Activated T-helper 2 cell treated with anti-CD3 and anti-CD28 coated beads, Interferon-gamma antibody, Interleukin-2, Interleukin-4, amounts not matched to agents 10 μg/mL and 5 μg/mL and 100 μg/mL, durations not matched to agents 14 hours and 24 hours and 36 hours (primary cell): ENCODE measurements around the gene PPME1. TPM values are rescaled to one million over a fixed set of nuclear protein-coding genes. Genes with fewer than 3 reads are reported as not detected.
A peak's percentile ranks its signal among the peaks of the same experiment; 100 is the strongest.
"Not testable (repeated sequence)": the region's sequence is repeated elsewhere in the genome, so short reads cannot be mapped to it uniquely, and the experiment has no call there.

Experiments used
- DNase-seq: peaks from one replicate; pipeline ENCODE4 v3.0.0; 2021; ENCODE audit warnings: low spot score
- H3K27ac Mint-ChIP-seq: one replicate; pipeline ENCODE4 v1.8.0; 2021; ENCODE audit warnings: mixed read lengths
- H3K27me3 Mint-ChIP-seq: one replicate; pipeline ENCODE4 v1.8.0; 2021; ENCODE audit warnings: low read depth, mixed read lengths
- H3K36me3 Mint-ChIP-seq: one replicate; pipeline ENCODE4 v1.8.0; 2021; ENCODE audit warnings: low read depth, mixed read lengths
- H3K4me1 Mint-ChIP-seq: one replicate; pipeline ENCODE4 v1.8.0; 2021; ENCODE audit warnings: low read depth, mixed read lengths
- H3K4me3 Mint-ChIP-seq: one replicate; pipeline ENCODE4 v1.8.0; 2021; ENCODE audit warnings: low read depth, mild to moderate bottlenecking, moderate library complexity, mixed read lengths
- H3K9me3 Mint-ChIP-seq: one replicate; pipeline ENCODE4 v1.8.0; 2021; ENCODE audit warnings: mixed read lengths
- intact Hi-C: fragments of 100-400 bp; cut with micrococcal nuclease; formaldehyde crosslinking; loops from one replicate; pipeline ENCODE4 v1.15.1; 2023
- total RNA-seq: library from RNA; stranded (reverse); gene quantifications from 2 replicates; pipeline ENCODE4 v1.2.3, GENCODE V29; 2022

PPME1 gene
- total RNA-seq = 67.1 and 67.5 TPM in 2 replicates

GRCh38 chr11:74170694-74171629 is at the start of gene PPME1, which contains the start of gene C2CD3:
PPME1 (plus strand) TSS chr11:74171289; CDS start chr11:74171422, 133 bp downstream.
C2CD3 (minus strand) TSS chr11:74171002; CDS start chr11:74170792, 210 bp downstream.
- Mint-ChIP-seq H3K4me1 (peaks cover 13% of the 10 kb centered on the region), H3K9me3 (no peaks in the 10 kb centered on the region), H3K36me3 (peaks cover 23% of the 10 kb centered on the region), H3K4me3 (no peak within 1 kb of the TSS), H3K27ac (no peak within 1 kb of the TSS), H3K27me3 (no peaks in the 10 kb centered on the region)
- intact Hi-C loops = loop anchor here (1.0 to 5.0 kb wide), 8 partner anchors 34 to 384 kb away; partner anchors contain the start of genes COA4, LIPT2, MRPL48 and PAAF1
- DNase-seq = peak; percentile 99

- H3K36me3 Mint-ChIP-seq = peaks cover 30% of the 10 kb centered on the region
- H3K4me3 Mint-ChIP-seq = no peak overlapping the region
- no peaks in the 10 kb centered on the region for H3K27me3 Mint-ChIP-seq
- no peaks in the 10 kb centered on the region for H3K4me1 Mint-ChIP-seq
- H3K9me3 Mint-ChIP-seq = no peaks in the 10 kb centered on the region
- no peak overlapping the region for H3K27ac Mint-ChIP-seq
- intact Hi-C loops = no loop called here
- no peak for DNase-seq
Measured at GRCh38 chr11:74121804-74122203, 49.3 kb upstream of the PPME1 start.

DNA sequence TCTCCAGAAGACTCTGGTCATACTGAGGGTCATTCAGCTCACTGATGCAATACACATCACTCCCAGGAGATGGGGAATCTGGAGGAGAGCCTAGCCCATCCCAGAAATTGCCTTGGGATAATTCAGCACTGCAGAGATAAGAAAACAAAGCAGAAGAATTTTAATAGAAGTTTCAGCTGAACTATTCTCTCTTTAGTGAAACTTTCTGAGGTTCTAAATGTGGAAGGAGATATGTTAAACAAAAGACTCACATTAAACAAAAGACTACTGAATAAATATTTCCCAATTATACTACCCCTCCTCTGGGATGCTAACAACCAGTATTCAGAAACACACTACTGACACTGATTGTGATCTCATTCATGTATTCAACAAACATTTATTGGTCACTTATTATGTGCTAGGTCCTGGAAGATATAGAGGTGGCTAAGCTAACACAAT is 48.1 kb upstream of the PPME1 start:
- intact Hi-C loops = no loop called here
- H3K27me3 Mint-ChIP-seq = no peaks in the 10 kb centered on the region
- no peaks in the 10 kb centered on the region for H3K4me1 Mint-ChIP-seq

DNA sequence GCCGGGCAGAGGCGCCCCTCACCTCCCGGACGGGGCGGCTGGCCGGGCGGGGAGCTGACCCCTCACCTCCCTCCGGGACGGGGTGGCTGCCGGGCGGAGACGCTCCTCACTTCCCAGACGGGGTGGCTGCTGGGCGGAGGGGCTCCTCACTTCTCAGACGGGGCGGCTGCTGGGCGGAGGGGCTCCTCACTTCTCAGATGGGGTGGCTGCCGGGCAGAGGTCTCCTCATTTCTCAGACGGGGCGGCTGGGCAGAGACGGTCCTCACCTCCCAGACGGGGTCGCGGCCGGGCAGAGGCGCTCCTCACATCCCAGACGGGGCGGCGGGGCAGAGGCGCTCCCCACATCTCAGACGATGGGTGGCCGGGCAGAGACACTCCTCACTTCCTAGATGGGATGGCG is 42.0 kb upstream of the PPME1 start:
- peaks cover 31% of the 10 kb centered on the region for H3K36me3 Mint-ChIP-seq
- H3K27me3 Mint-ChIP-seq, H3K4me3 Mint-ChIP-seq, DNase-seq, intact Hi-C loops, H3K9me3 Mint-ChIP-seq, H3K27ac Mint-ChIP-seq, H3K4me1 Mint-ChIP-seq: not testable (repeated sequence)

More for the DNA sequence above, 48.1 kb upstream of the PPME1 start:
- H3K9me3 Mint-ChIP-seq = no peaks in the 10 kb centered on the region
- no peak overlapping the region for H3K27ac Mint-ChIP-seq
- peaks cover 22% of the 10 kb centered on the region for H3K36me3 Mint-ChIP-seq
- no peak for DNase-seq
- H3K4me3 Mint-ChIP-seq = no peak overlapping the region

DNA sequence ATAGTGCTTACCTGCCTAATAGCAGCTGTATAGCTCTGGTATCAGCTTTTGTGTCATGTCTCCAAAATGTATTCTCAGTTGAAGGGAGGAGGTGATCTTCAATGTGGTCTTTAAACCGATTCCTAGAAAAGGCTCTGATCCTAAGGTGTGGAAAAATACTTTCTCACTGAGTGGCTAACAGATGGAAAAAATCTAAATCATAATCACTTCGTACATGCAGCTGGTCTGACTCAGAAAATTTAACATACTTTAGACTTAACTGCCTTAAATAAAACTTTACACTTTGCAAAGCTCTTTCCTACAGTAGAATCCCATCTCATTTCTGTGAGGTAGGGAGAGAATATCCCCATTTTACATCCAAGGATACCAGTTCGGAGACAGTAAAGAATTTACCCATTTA is 38.3 kb upstream of the PPME1 start:
- Mint-ChIP-seq H3K4me1 (no peaks in the 10 kb centered on the region), H3K4me3 (no peak overlapping the region), H3K9me3 (no peaks in the 10 kb centered on the region), H3K27me3 (no peaks in the 10 kb centered on the region), H3K27ac (no peak overlapping the region), H3K36me3 (peaks cover 47% of the 10 kb centered on the region)
- DNase-seq = no peak
- intact Hi-C loops = no loop called here

- Mint-ChIP-seq H3K36me3 (peaks cover 53% of the 10 kb centered on the region), H3K27me3 (no peaks in the 10 kb centered on the region), H3K4me1 (no peaks in the 10 kb centered on the region), H3K9me3 (no peaks in the 10 kb centered on the region), H3K27ac (no peak overlapping the region), H3K4me3 (no peak overlapping the region)
- no peak for DNase-seq
- intact Hi-C loops = no loop called here
Measured at GRCh38 chr11:74133436-74133835, 37.7 kb upstream of the PPME1 start.

GRCh38 chr11:74134661-74135060 is 36.4 kb upstream of the PPME1 start:
- Mint-ChIP-seq H3K36me3 (peaks cover 55% of the 10 kb centered on the region), H3K4me3 (no peak overlapping the region), H3K4me1 (no peaks in the 10 kb centered on the region), H3K27me3 (no peaks in the 10 kb centered on the region), H3K27ac (no peak overlapping the region), H3K9me3 (no peaks in the 10 kb centered on the region)
- intact Hi-C loops = no loop called here
- no peak for DNase-seq

- DNase-seq = no peak
- Mint-ChIP-seq H3K4me3 (no peak overlapping the region), H3K9me3 (no peaks in the 10 kb centered on the region), H3K27me3 (no peaks in the 10 kb centered on the region), H3K4me1 (no peaks in the 10 kb centered on the region), H3K27ac (no peak overlapping the region), H3K36me3 (peaks cover 52% of the 10 kb centered on the region)
- intact Hi-C loops = no loop called here
Measured at GRCh38 chr11:74135127-74135840, 35.8 kb upstream of the PPME1 start.

GRCh38 chr11:74138021-74138420 is 33.1 kb upstream of the PPME1 start:
- Mint-ChIP-seq H3K4me3 (no peak overlapping the region), H3K4me1 (no peaks in the 10 kb centered on the region), H3K27me3 (no peaks in the 10 kb centered on the region), H3K27ac (no peak overlapping the region), H3K36me3 (peaks cover 34% of the 10 kb centered on the region), H3K9me3 (no peaks in the 10 kb centered on the region)
- intact Hi-C loops = no loop called here
- no peak for DNase-seq

DNA sequence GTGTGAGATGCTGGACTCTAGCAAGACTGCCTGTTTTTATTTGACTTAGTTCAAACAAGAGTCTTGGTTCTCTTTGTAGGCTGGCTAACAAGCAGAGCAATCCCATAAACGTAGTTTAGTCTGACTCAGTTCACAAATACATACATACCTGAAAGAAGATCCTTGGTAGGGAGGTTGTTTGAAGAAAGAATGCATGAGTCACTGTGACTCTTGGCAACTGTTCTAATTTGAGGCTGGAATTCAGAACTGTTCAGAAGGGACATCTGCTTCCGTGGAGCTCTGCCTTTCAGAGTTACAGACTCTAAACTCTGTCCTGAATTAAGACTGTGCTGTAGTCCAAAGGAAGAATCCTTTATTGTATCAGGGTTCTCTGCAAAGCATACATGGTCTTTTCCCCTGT is 32.5 kb upstream of the PPME1 start:
- DNase-seq = no peak
- no peak overlapping the region for H3K27ac Mint-ChIP-seq
- intact Hi-C loops = no loop called here
- peaks cover 29% of the 10 kb centered on the region for H3K36me3 Mint-ChIP-seq
- H3K4me1 Mint-ChIP-seq = no peaks in the 10 kb centered on the region
- no peaks in the 10 kb centered on the region for H3K27me3 Mint-ChIP-seq
- H3K9me3 Mint-ChIP-seq = no peaks in the 10 kb centered on the region
- H3K4me3 Mint-ChIP-seq = no peak overlapping the region

- H3K4me3 Mint-ChIP-seq = no peak overlapping the region
- intact Hi-C loops = no loop called here
- H3K27ac Mint-ChIP-seq = no peak overlapping the region
- H3K4me1 Mint-ChIP-seq = peaks cover 3% of the 10 kb centered on the region
- H3K9me3 Mint-ChIP-seq = no peaks in the 10 kb centered on the region
- DNase-seq = no peak
- no peaks in the 10 kb centered on the region for H3K27me3 Mint-ChIP-seq
- peaks cover 23% of the 10 kb centered on the region for H3K36me3 Mint-ChIP-seq
Measured at GRCh38 chr11:74139151-74139918, 31.8 kb upstream of the PPME1 start.

DNA sequence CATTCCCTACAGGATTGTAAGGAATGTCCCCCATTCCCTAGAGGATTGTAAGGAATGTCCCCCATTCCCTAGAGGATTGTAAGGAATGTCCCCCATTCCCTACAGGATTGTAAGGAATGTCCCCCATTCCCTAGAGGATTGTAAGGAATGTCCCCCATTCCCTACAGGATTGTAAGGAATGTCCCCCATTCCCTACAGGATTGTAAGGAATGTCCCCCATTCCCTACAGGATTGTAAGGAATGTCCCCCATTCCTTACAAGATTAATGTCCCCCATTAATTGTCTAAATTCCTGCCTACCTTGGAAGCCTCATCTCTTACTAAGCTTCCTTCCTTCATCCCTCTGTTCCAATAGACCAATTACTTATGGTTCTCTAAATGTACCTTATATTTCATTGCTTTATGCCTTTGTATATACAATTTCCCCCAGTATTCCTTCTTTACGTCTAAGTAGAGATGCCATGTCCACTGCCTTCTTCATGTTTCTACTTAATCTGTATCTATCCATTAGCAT is 31.1 kb upstream of the PPME1 start:
- intact Hi-C loops, H3K27ac Mint-ChIP-seq, H3K4me3 Mint-ChIP-seq, H3K4me1 Mint-ChIP-seq, DNase-seq, H3K27me3 Mint-ChIP-seq, H3K9me3 Mint-ChIP-seq: not testable (repeated sequence)
- H3K36me3 Mint-ChIP-seq = peaks cover 19% of the 10 kb centered on the region
